ENCODE measurements around the gene FRMPD1.

The FRMPD1 gene

GRCh38 chr9:37676411-37676830 lies 25.7 kb downstream of the FRMPD1 start:
- TF ChIP-seq CTCF (IDR thresholded peaks at IDR 0.05): no peak
- Histone ChIP-seq H3K4me3 (no peak overlapping the region), H3K27ac (no peak overlapping the region)
- no peak for DNase-seq (ENCODE audit: low spot score)

- no peak for DNase-seq (ENCODE audit: low spot score)
- Histone ChIP-seq H3K4me3 (no peak overlapping the region), H3K27ac (no peak overlapping the region)
- TF ChIP-seq CTCF (IDR thresholded peaks at IDR 0.05): no peak
These were observed 26.7 kb downstream of the FRMPD1 start for GRCh38 chr9:37677435-37677834.

GRCh38 chr9:37678789-37679273 lies 28.1 kb downstream of the FRMPD1 start:
- Histone ChIP-seq H3K4me3 (no peak overlapping the region), H3K27ac (no peak overlapping the region)
- no peak for DNase-seq (ENCODE audit: low spot score)
- TF ChIP-seq CTCF (IDR thresholded peaks at IDR 0.05): no peak

- Histone ChIP-seq H3K4me3 (no peak overlapping the region), H3K27ac (no peak overlapping the region)
- no peak for DNase-seq (ENCODE audit: low spot score)
- TF ChIP-seq CTCF (IDR thresholded peaks at IDR 0.05): no peak
These were observed 29.1 kb downstream of the FRMPD1 start for GRCh38 chr9:37679649-37680402.

- Histone ChIP-seq H3K27ac (no peak overlapping the region), H3K4me3 (no peak overlapping the region)
- TF ChIP-seq CTCF (IDR thresholded peaks at IDR 0.05): no peak
- no peak for DNase-seq (ENCODE audit: low spot score)
These were observed 32.2 kb downstream of the FRMPD1 start for GRCh38 chr9:37682951-37683350.

GRCh38 chr9:37683531-37684371 lies 33.0 kb downstream of the FRMPD1 start:
- TF ChIP-seq CTCF (IDR thresholded peaks at IDR 0.05): no peak
- no peak overlapping the region for H3K27ac ChIP-seq
- no peak for DNase-seq (ENCODE audit: low spot score)
- no peak overlapping the region for H3K4me3 ChIP-seq

Data from coronary artery (tissue), 2 donors.